GM12891 (cell line): ENCODE results near the gene GSTT4.

Experiments
- DNase-seq: peaks from one replicate; pipeline ENCODE4 v3.0.0; 2011; ENCODE audit warnings: low spot score; ENCODE audit not compliant: insufficient read length
- FAIRE-seq: peaks from 2 replicates; lab custom pipeline; 2011; peaks lifted over from hg19 to GRCh38; lab: Jason Lieb, UNC
- PAX5 ChIP-seq: IDR thresholded peaks from 2 replicates; pipeline ENCODE4 v1.6.1; 2011; ENCODE audit warnings: low read length, moderate library complexity, mild to moderate bottlenecking; ENCODE audit not compliant: insufficient read depth, severe bottlenecking
- POLR2A ChIP-seq: IDR thresholded peaks from 2 replicates; pipeline ENCODE4 v1.6.1; 2011; ENCODE audit warnings: low read depth, low read length, control low read depth
- POLR2AphosphoS5 ChIP-seq: IDR thresholded peaks from 2 replicates; pipeline ENCODE4 v1.6.1; 2011; ENCODE audit warnings: low read depth, low read length, control low read depth
- POU2F2 ChIP-seq: IDR thresholded peaks from 2 replicates; pipeline ENCODE4 v1.6.1; 2011; ENCODE audit warnings: low read depth, mild to moderate bottlenecking, control low read depth, low read length, moderate library complexity
- SPI1 ChIP-seq: IDR thresholded peaks from 2 replicates; pipeline ENCODE4 v1.6.1; 2011; ENCODE audit warnings: low read depth, low read length, control low read depth
- TAF1 ChIP-seq: IDR thresholded peaks from 2 replicates; pipeline ENCODE4 v1.6.1; 2011; ENCODE audit warnings: low read depth, low read length, control low read depth

The GSTT4 gene

DNA sequence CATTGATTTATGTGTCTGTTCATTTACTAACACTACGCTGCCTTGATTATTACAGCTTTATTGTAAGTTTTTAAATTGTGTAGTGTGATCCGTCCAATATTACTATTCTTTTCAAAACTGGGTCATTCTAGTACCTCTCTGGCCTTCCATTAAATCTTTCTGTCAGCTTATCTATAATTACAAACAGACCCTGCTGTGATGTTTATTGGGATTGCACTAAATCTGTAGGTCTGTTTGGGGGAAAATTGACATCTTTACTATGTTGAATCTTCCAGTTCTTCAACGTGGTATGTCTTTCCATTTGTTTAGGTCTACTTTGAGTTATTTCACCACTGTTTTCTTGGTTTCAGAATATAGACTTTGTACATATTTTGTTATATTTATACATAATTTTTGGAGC is 21.5 kb upstream of the GSTT4 start:
- TF ChIP-seq POU2F2, result no peak
- FAIRE-seq, result no peak
- no peak for DNase-seq

DNA sequence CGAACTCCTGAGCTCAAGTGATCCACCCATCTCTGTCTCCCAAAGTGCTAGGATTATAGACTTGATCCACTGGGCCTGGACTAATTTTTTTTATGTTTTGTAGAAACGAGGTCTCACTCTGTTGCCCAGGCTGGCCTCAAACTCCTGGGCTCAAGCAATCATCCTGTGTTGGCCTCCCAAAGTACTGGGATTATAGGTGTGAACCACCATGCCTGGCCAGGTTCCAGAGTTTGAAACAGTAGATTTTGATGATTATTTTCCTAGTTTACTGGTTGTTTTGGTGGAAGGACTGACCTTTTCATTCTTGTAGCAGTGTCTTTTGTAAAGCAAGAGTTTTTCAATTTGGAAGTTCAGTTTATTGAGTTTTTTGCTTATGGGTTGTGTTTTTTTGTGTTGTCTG is 20.8 kb upstream of the GSTT4 start:
- TF ChIP-seq POU2F2, result no peak
- DNase-seq (no peak), FAIRE-seq (no peak)

GRCh38 chr22:24025475-24025874 is 20.2 kb upstream of the GSTT4 start:
- DNase-seq, result no peak
- FAIRE-seq, result no peak
- no peak for TF ChIP-seq POLR2A

DNA sequence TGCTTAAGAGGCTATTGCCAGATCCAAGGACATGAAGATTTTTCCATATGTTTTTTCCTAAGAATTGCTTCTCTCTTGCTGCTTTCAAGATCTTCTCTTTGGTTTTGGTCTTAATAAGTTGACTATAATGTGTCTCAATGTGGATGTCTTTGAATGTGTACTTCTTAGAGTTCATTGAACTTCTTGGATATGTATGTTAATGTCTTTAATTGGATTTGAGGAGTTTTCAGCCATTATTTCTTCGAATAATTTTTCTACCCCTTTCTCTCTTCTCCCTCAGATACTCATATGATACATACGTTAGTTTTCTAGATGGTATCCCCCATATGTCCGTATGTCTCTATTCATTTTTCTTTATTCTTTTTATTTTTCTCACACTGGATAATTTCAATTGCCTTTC is 19.1 kb upstream of the GSTT4 start:
- no peak for DNase-seq
- no peak for FAIRE-seq
- no peak for TF ChIP-seq TAF1
- no peak for TF ChIP-seq PAX5
- no peak for TF ChIP-seq POLR2A
- no peak for TF ChIP-seq POLR2AphosphoS5
- no peak for TF ChIP-seq SPI1
- TF ChIP-seq POU2F2, result no peak

GRCh38 chr22:24023204-24023789 is 18.0 kb upstream of the GSTT4 start:
- no peak for DNase-seq
- FAIRE-seq, result peak; percentile 74
- TF ChIP-seq SPI1 (no peak), PAX5 (no peak), POLR2A (no peak), TAF1 (no peak)

DNA sequence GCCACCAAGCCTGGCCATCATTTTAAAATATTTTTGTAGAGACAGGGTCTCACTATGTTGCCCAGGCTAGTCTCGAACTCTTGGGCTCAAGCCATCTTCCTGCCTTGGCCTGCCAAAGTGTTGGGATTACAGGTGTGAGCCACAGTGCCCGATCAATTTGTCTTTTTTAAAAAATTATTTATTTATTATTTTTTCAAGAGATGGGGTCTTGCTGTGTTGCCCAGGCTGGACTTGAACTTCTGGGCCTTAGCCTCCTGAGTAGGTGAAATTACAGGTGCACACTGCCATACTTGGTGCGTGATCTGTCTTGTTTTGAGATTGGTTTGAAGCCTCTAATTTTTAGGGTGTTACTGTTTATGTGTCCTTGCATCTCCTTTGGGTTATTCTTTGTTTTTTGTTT is 16.1 kb upstream of the GSTT4 start:
- no peak for DNase-seq
- TF ChIP-seq PAX5 (no peak), TAF1 (no peak), POU2F2 (no peak), POLR2A (no peak)
- no peak for FAIRE-seq

DNA sequence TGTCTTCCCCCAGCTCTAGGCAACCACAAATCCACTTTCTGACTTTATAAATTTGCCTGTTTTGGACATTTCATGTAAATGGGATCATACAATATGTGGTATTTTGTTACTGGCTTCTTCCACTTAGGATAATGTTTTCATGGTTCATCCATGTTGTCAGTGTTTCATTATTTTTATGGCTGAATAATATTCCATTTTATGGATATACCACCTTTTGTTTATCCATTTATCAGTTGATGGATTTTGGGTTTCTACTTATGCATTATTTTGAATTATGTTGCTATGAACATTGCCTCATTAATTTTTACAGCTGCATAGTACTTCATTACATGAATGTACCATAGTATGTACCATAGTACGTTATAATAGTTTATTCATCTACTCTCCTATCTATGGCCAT is 10.9 kb upstream of the GSTT4 start:
- no peak for DNase-seq
- FAIRE-seq, result no peak
- no peak for TF ChIP-seq TAF1
- TF ChIP-seq PAX5, result no peak
- no peak for TF ChIP-seq POLR2A
- TF ChIP-seq SPI1, result no peak
- TF ChIP-seq POU2F2, result no peak

GRCh38 chr22:24011735-24012068 is 6.4 kb upstream of the GSTT4 start:
- TF ChIP-seq PAX5 (peak; percentile 72), POU2F2 (no peak), SPI1 (no peak), TAF1 (no peak)
- no peak for FAIRE-seq
- DNase-seq, result no peak

DNA sequence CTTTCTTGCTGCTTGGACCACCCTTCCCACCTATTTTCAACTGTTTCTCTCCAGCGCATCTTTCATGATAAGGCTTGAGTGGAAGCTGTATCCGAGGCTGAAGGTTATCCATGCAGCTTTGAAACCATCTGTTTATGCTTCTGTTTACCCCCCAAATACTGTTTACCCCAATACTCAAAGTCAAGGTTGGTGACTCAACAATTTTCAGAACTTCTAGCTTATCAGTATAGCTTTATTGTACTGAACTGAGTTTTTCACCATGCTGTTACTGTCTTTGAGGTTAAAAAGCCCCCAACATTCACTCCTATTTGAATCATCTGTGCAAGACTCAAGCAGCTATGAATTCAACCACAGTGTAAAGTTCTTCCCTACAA is 4.8 kb upstream of the GSTT4 start:
- FAIRE-seq (no peak), DNase-seq (no peak)
- TF ChIP-seq TAF1, result no peak
- TF ChIP-seq POU2F2, result no peak
- no peak for TF ChIP-seq POLR2AphosphoS5
- TF ChIP-seq POLR2A, result no peak
- no peak for TF ChIP-seq SPI1

- TF ChIP-seq POLR2A, result no peak
- TF ChIP-seq POLR2AphosphoS5, result no peak
- no peak for TF ChIP-seq TAF1
- no peak for TF ChIP-seq POU2F2
- no peak for TF ChIP-seq PAX5
- TF ChIP-seq SPI1, result no peak
- DNase-seq (no peak), FAIRE-seq (no peak)
Observed at GRCh38 chr22:24009227-24010017, 4.2 kb upstream of the GSTT4 start.
